GM12891 (cell line): ENCODE measurements around the gene INSRR.

Experiments
- PAX5 ChIP-seq: IDR thresholded peaks from 2 replicates; pipeline ENCODE4 v1.6.1; 2011; ENCODE audit warnings: low read length, moderate library complexity, mild to moderate bottlenecking; ENCODE audit not compliant: insufficient read depth, severe bottlenecking
- POLR2A ChIP-seq: IDR thresholded peaks from 2 replicates; pipeline ENCODE4 v1.6.1; 2011; ENCODE audit warnings: low read depth, low read length, control low read depth
- POLR2AphosphoS5 ChIP-seq: IDR thresholded peaks from 2 replicates; pipeline ENCODE4 v1.6.1; 2011; ENCODE audit warnings: low read depth, low read length, control low read depth
- POU2F2 ChIP-seq: IDR thresholded peaks from 2 replicates; pipeline ENCODE4 v1.6.1; 2011; ENCODE audit warnings: low read depth, mild to moderate bottlenecking, control low read depth, low read length, moderate library complexity
- SPI1 ChIP-seq: IDR thresholded peaks from 2 replicates; pipeline ENCODE4 v1.6.1; 2011; ENCODE audit warnings: low read depth, low read length, control low read depth

GRCh38 chr1:156886583-156887281, 27.8 kb upstream of the INSRR start:
- TF ChIP-seq SPI1 (no peak), POLR2A (no peak), POLR2AphosphoS5 (no peak), POU2F2 (no peak), PAX5 (no peak)
